Stimulated activated CD8-positive, alpha-beta memory T cell treated with anti-CD3 and anti-CD28 coated beads, Interleukin-2, amount 100 ng/mL, for 48 hours (primary cell): ENCODE results near the gene CDKAL1.
"Not testable (repeated sequence)": the region's sequence is repeated elsewhere in the genome, so short reads cannot be mapped to it uniquely, and the experiment has no call there.

Source experiments
- DNase-seq, 2 donors: peaks; one replicate each; pipeline ENCODE4 v3.0.0-alpha.2; 2020; ENCODE audit warnings: low read depth in 2 of 2

CDKAL1 gene

DNA sequence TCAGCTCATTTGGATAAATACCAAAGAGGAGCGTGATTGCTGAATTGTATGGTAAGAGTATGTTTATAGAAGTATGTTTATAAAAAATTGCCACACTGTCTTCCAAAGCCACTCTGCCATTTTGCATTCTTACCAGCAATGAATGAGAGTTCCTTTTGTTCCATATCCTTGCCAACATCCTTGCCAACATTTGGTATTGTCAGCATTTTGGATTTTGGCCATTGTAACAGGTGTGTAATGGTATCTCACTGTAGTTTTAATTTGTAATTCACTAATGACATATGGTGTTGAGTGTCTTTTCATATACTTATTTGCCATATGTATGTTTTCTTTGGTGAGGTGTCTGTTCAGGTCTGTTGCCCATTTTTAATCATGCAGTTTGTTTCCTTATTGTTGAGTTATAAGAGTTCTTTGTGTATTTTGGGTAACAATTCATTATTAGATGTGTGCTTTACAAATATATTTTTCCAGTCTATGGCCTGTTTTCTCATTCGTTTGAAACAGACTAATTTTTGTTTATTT lies 539.1 kb downstream of the CDKAL1 start:
- DNase-seq: no peak

DNA sequence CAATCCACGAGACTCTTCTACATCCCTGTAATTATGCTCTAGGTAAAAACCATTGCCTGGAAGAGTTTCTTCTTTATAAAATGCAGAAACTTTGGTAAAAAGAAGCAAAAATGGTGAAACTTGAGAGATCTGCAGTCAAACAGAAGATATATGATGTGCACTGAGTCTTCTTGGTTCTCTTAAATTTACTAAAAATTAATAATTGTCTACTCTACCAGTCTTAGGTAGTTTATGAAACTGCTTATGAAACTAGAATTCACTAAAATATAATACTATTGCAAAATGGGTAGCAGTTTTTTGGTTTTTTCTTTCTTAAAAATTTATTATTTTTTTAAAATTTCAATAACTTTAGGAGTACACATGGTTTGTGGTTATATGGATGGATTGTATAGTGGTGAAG lies 540.2 kb downstream of the CDKAL1 start:
- DNase-seq: no peak

DNA sequence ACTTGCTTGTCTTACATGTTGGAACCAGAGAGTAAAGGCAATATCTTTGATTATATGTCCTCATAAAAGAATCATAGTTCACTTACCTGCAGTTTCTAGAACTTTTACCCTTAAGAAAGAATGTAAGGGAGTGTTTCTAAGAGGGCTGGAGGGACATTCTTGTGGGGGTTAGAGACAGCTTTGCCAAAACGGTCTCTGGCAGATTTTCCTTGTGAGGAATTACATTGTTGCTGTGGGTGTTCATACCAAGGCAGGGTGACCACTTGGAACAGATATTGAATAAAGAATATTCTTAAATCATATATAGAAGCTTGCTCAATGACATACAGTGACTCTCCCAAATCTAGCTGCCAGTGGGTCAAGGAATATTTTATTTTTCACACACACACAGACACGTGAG lies 541.7 kb downstream of the CDKAL1 start:
- no peak for DNase-seq

GRCh38 chr6:21078497-21078896 lies 544.2 kb downstream of the CDKAL1 start:
- no peak for DNase-seq

GRCh38 chr6:21079468-21080048 lies 545.3 kb downstream of the CDKAL1 start:
- no peak for DNase-seq

DNA sequence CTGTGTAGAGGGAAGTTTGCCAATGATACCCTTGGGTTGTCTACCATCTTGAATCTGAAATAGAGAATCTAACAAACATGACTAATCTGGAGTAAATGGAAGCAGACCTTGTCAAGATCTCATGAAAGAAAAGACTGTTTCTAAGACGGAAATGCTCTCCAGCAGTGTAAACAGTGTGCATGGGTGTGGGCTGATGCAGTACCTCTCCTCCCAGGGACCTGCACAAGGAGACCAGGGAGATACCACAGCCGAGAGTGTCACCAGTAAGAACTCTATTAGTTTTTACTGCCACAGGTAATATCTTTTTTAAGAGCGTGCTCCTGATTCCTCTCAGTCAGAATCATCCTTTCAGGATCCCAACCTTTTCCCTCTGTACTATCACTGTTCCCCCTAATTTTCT lies 546.0 kb downstream of the CDKAL1 start:
- DNase-seq: no peak

DNA sequence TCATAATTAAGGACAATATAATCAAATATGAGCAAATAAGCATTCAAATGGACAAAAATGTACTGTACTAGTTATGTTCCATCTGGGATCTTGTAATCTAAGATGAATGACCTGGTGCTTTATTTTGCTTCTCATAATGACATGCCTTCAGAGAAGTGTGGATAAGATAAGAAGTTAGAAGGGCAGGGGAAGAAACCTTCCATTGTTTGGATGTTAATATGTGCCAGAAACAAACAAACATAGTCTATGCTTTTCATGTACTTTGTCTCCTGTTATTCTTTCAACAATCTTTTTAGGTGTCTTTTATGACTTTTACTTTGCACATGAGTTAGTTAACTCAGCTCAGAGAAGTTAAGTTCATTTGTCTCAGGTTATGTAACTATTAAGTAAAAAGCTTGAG lies 547.8 kb downstream of the CDKAL1 start:
- no peak for DNase-seq

DNA sequence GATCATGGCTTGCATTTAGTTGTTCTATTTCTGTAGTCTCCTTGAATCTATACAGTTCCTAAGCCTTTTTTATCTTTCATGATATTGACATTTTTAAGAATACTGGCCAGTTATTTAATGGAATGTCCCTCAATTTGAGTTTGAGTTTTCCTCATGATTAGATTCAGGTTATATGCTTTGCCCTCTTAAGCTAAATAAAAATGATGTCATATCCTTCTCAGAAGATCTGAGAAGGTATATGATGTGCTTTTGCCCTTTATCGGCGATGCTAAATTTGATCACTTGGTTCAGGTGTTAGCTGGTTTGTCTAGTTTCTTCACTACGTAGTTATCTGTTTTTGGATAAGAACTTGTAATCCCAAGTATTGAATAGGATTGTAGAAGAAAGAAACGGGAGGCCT lies 549.5 kb downstream of the CDKAL1 start:
- DNase-seq: no peak

DNA sequence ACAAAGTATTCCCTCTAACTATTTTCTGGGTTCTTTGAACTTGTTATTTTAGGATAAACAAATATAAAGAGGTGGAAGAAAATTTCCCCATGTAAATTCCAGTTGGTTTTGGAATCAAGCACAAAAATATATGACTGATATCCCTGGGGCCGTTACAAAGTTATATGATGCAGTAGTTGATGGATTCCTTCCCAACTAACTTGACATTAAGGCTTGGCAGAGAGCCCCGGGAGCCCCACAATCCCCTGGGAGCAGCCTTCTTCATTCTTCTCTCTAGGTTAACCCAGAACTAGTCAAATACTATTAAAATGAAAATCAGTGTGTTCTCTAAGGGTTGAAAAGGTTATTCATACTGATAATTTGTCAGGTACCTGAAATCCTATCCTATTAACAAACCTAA lies 550.4 kb downstream of the CDKAL1 start:
- no peak for DNase-seq

- DNase-seq: no peak
These were observed 551.0 kb downstream of the CDKAL1 start for GRCh38 chr6:21085211-21085610.

DNA sequence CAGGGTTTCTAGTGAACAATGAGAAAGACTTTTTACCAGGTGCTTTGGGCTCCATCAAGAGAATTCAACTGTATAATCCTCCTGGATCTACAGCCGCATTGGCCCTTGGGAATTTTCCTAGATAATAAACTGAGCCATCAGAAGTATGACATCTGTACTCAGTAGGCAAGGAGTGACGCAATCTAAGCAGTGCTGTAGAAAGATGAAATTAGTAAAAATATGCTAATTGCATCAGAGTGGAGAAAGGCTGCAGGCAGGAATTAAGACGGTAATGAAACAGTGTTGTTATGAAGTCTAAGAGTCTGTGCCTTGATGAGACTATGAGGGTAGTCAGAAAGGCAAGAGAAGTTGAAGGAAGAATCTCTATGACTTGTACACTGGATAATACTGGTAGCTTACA lies 551.4 kb downstream of the CDKAL1 start:
- DNase-seq: no peak

DNA sequence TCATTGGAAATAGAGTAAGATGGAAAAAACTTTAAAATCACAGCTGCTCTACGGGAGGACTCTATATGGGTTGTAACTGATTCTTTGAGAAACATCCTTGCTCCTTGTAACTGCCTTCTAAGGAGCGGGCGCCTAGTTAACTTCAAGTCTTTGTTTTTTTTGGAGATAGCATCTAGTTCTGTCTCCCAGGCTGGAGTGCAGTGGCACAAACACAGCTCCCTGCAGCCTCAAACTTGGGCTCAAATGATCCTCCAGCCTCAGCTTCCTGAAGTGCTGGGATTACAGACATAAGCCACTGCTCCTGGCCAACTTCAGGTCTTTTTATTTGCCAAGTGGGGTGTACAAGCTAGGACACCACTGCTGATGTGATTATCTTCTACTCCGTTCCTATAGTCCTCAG lies 552.9 kb downstream of the CDKAL1 start:
- no peak for DNase-seq

GRCh38 chr6:21091411-21091810 lies 557.2 kb downstream of the CDKAL1 start:
- no peak for DNase-seq

GRCh38 chr6:21092231-21092772 lies 558.0 kb downstream of the CDKAL1 start:
- not testable (repeated sequence) for DNase-seq

DNA sequence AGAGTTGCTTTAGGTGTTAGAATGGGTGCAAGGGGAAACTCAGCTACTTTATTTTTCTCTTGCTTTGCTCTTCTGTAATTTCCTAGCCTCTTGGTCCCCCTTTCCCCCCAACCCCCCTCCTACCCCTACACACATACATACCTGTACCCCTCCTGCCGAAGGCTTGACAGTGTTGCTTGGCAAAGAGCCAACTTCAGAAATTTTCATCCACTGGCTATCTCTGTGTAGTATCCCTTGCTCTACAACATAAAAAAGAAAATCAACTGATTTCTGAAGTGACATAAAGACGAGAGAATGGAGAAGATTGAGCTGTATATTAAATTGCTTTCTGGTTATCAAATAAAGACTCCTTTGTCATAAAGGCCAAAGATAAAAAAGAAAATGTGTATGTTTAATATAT lies 561.2 kb downstream of the CDKAL1 start:
- DNase-seq: no peak

- no peak for DNase-seq
These were observed 563.9 kb downstream of the CDKAL1 start for GRCh38 chr6:21098134-21098533.

DNA sequence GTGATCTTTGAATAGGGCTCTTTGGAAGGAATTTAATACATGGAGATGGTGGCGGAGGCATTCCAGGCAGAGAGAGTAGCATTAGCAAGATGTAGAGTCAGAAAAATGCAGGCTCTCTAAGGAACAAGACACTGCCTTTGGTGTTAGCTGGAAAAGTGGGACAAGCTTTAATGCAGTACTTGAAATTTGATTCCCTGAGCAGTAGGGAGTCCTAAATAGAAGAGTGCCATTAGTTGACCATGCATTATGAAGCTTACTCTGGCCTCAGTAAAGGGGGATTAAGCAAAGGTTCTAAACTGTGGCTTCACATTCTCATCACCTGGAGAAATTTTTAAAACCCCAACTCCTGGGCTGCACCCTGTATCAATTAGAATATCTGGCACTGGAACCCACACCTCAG lies 564.5 kb downstream of the CDKAL1 start:
- no peak for DNase-seq

DNA sequence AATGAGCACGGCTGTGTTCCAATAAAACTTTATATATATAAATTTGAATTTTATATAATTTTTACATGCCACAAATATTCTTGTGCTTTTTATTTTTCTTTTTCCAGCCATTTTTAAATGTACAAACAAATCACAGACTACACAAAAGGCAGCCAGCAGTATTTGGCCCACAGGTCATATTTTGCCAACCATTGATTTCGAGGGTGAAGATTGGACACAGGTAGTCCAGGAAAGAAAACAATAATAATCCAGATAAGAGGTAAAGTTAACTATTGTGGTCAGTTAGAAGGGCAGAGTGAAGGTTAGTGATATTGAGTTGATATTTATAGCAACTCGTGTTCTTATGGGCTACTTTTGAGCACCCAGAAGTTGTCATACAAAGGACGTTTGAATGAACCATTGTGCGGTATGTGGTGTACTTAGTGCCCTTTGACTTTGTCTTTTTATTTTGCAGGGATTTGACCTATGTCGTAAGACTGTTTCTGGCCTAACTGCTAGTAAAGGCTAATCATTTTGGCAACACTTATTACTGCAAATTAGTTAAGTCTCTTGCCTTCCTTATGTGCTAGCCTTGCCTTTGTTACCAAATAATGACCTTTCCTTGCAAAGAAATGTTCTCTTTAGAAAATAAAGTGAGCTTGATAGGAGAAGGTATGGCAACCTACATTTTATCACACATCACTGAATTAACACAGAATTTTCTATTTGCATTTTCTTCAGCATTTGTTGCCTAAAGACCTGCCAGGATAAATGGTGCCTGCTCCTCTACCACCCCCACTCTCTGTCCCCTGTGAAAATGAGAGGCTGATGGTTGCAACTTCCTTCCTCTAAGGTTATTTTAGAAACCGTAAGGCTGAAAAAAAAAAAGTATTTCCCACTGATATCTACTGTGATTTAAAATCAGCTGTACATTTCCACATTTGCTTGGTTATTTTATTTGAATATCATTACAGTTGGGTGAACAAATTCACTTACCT lies 565.4 kb downstream of the CDKAL1 start:
- no peak for DNase-seq

GRCh38 chr6:21100991-21101390 lies 566.7 kb downstream of the CDKAL1 start:
- no peak for DNase-seq

- no peak for DNase-seq
These were observed 567.4 kb downstream of the CDKAL1 start for GRCh38 chr6:21101694-21102093.

GRCh38 chr6:21102201-21102600 lies 567.9 kb downstream of the CDKAL1 start:
- no peak for DNase-seq

GRCh38 chr6:21102624-21103023 lies 568.4 kb downstream of the CDKAL1 start:
- DNase-seq: no peak
